Ishikawa (cell line): ENCODE measurements around the gene C1orf56.

Source experiments
- CREB1 ChIP-seq: IDR thresholded peaks from 2 replicates; pipeline ENCODE4 v1.6.1; 2012; ENCODE audit warnings: low read depth
- FOXM1 ChIP-seq: IDR thresholded peaks from 2 replicates; pipeline ENCODE4 v1.6.1; 2012; ENCODE audit warnings: low read depth, borderline replicate concordance

DNA sequence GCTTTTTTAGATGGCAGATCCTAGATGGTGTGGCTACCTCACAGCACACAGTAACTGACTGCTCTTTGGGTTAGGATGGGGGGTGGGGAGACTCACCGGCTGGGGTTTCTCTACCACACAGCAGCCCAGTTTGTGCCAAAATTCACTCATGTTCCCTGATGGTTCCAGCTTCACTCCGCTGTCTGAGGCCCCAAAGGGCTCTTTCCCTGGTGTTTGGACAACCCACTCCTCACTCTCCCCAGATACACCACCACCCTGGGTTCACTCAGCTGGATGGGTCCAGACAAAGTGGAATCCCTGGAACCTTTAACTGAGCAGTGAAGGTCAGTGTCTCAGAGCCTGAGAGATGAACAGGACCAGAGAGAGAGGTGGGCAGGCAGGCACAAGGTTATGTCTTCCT lies 8.0 kb downstream of the C1orf56 start:
- TF ChIP-seq FOXM1, result no peak
- no peak for TF ChIP-seq CREB1
